Mesothelial cell of epicardium (in vitro differentiated cells): ENCODE data around the gene GRIA1. TPM values are rescaled to one million over a fixed set of nuclear protein-coding genes. Genes with fewer than 3 reads are reported as not detected.
"Not testable (repeated sequence)": the region's sequence is repeated elsewhere in the genome, so short reads cannot be mapped to it uniquely, and the experiment has no call there.

Experiments
- DNase-seq, 2 experiments: peaks; one replicate each; pipeline ENCODE4 v3.0.0; 2021; ENCODE audit warnings: low spot score in 2 of 2; ENCODE audit not compliant: unreplicated experiment in 2 of 2
- H3K27ac Mint-ChIP-seq: 2 replicates; pipeline ENCODE4 v1.8.0; 2021; ENCODE audit warnings: mixed read lengths
- H3K27me3 Mint-ChIP-seq: 2 replicates; pipeline ENCODE4 v1.8.0; 2021; ENCODE audit warnings: low read depth, mixed read lengths
- H3K36me3 Mint-ChIP-seq: 2 replicates; pipeline ENCODE4 v1.8.0; 2021; ENCODE audit warnings: mixed read lengths
- H3K4me1 Mint-ChIP-seq: 2 replicates; pipeline ENCODE4 v1.8.0; 2021; ENCODE audit warnings: mixed read lengths
- H3K4me3 Mint-ChIP-seq: 2 replicates; pipeline ENCODE4 v1.8.0; 2021; ENCODE audit warnings: mild to moderate bottlenecking, moderate library complexity, mixed read lengths
- H3K9me3 Mint-ChIP-seq: 2 replicates; pipeline ENCODE4 v1.8.0; 2021; ENCODE audit warnings: mixed read lengths
- CTCF ChIP-seq: fragments of 200-600 bp; sonication (generic); IDR thresholded peaks from one replicate; pipeline ENCODE4 v1.5.0; 2021; ENCODE audit warnings: antibody characterized with exemption; ENCODE audit not compliant: unreplicated experiment
- total RNA-seq: library from RNA; stranded (reverse); gene quantifications from 3 replicates; pipeline ENCODE4 v1.2.1, GENCODE V29; 2021

The GRIA1 gene
- total RNA-seq, 1 donor from 2014 or later, result 1.3 TPM

GRCh38 chr5:153831973-153832372, 341.5 kb downstream of the GRIA1 start:
- Mint-ChIP-seq H3K4me3 (no peak overlapping the region), H3K27me3 (peaks cover 19% of the 10 kb centered on the region), H3K9me3 (peaks cover 3% of the 10 kb centered on the region), H3K36me3 (no peaks in the 10 kb centered on the region), H3K27ac (no peak overlapping the region), H3K4me1 (no peaks in the 10 kb centered on the region)
- TF ChIP-seq CTCF, result no peak
- DNase-seq, result no peak

GRCh38 chr5:153835891-153836515, 345.5 kb downstream of the GRIA1 start:
- no peaks in the 10 kb centered on the region for H3K36me3 Mint-ChIP-seq
- peaks cover 6% of the 10 kb centered on the region for H3K27me3 Mint-ChIP-seq
- TF ChIP-seq CTCF, result no peak
- no peak overlapping the region for H3K4me3 Mint-ChIP-seq
- no peak for DNase-seq
- H3K9me3 Mint-ChIP-seq, result no peaks in the 10 kb centered on the region
- no peak overlapping the region for H3K27ac Mint-ChIP-seq
- no peaks in the 10 kb centered on the region for H3K4me1 Mint-ChIP-seq

GRCh38 chr5:153849303-153850113, 359.0 kb downstream of the GRIA1 start:
- H3K4me1 Mint-ChIP-seq, H3K27ac Mint-ChIP-seq, H3K4me3 Mint-ChIP-seq, DNase-seq, H3K36me3 Mint-ChIP-seq: not testable (repeated sequence)
- H3K27me3 Mint-ChIP-seq, result peaks cover 14% of the 10 kb centered on the region
- peaks cover 26% of the 10 kb centered on the region for H3K9me3 Mint-ChIP-seq

GRCh38 chr5:153860195-153860886, 369.9 kb downstream of the GRIA1 start:
- Mint-ChIP-seq H3K4me1 (peaks cover 10% of the 10 kb centered on the region), H3K9me3 (peaks cover 16% of the 10 kb centered on the region), H3K27me3 (no peaks in the 10 kb centered on the region), H3K4me3 (no peak overlapping the region), H3K27ac (no peak overlapping the region), H3K36me3 (no peaks in the 10 kb centered on the region)
- no peak for TF ChIP-seq CTCF
- no peak for DNase-seq

- not testable (repeated sequence) for H3K4me1 Mint-ChIP-seq, DNase-seq, H3K27ac Mint-ChIP-seq, H3K4me3 Mint-ChIP-seq, H3K36me3 Mint-ChIP-seq, H3K27me3 Mint-ChIP-seq
- peaks cover 10% of the 10 kb centered on the region for H3K9me3 Mint-ChIP-seq
Measured at GRCh38 chr5:153862906-153863305, 372.4 kb downstream of the GRIA1 start.
